GM23338 (cell line): ENCODE data around the gene TMEM114. TPM values are rescaled to one million over a fixed set of nuclear protein-coding genes. Genes with fewer than 3 reads are reported as not detected.

ENCODE experiments used
- ATAC-seq: fragments of 200-7000 bp; cut with Tn5 transposase; 3 replicates; pipeline ENCODE4 v1.9.1; 2020
- DNase-seq: peaks from one replicate; pipeline ENCODE4 v3.0.0-alpha.2; 2015; ENCODE audit warnings: low spot score
- H2AFZ ChIP-seq: fragments of 200-600 bp; sonication (generic); 2 replicates; pipeline ENCODE4 v1.8.0; 2016; ENCODE audit warnings: antibody characterized with exemption, mild to moderate bottlenecking, moderate library complexity
- H3F3A ChIP-seq: fragments of 200-600 bp; sonication (generic); replicated peaks from 2 replicates; pipeline ENCODE4 v1.8.0; 2017; ENCODE audit warnings: antibody characterized with exemption, mixed run types, low read depth
- H3K27ac ChIP-seq: fragments of 200-600 bp; sonication (generic); 2 replicates; pipeline ENCODE4 v1.6.1; 2016; ENCODE audit warnings: low read depth
- H3K27me3 ChIP-seq: fragments of 200-600 bp; sonication (generic); 2 replicates; pipeline ENCODE4 v1.8.0; 2016; ENCODE audit warnings: mild to moderate bottlenecking, mixed run types, moderate library complexity; ENCODE audit not compliant: insufficient read depth
- H3K36me3 ChIP-seq: fragments of 200-600 bp; sonication (generic); 2 replicates; pipeline ENCODE4 v1.8.0; 2016; ENCODE audit warnings: mild to moderate bottlenecking; ENCODE audit not compliant: insufficient read depth
- H3K4me1 ChIP-seq: fragments of 200-600 bp; sonication (generic); 2 replicates; pipeline ENCODE4 v1.8.0; 2016; ENCODE audit warnings: mild to moderate bottlenecking, moderate library complexity; ENCODE audit not compliant: insufficient read depth
- H3K4me2 ChIP-seq: fragments of 200-600 bp; sonication (generic); 2 replicates; pipeline ENCODE4 v1.7.1; 2017; ENCODE audit warnings: mixed run types
- H3K4me3 ChIP-seq: fragments of 200-600 bp; sonication (generic); 2 replicates; pipeline ENCODE4 v1.6.1; 2016; ENCODE audit warnings: mixed run types
- H3K79me2 ChIP-seq: fragments of 200-600 bp; sonication (generic); replicated peaks from 2 replicates; pipeline ENCODE4 v1.8.0; 2017; ENCODE audit warnings: mild to moderate bottlenecking; ENCODE audit not compliant: insufficient read depth
- H3K9me2 ChIP-seq: fragments of 200-600 bp; sonication (generic); 2 replicates; pipeline ENCODE4 v1.8.0; 2017; ENCODE audit not compliant: insufficient read depth
- H4K20me1 ChIP-seq: fragments of 200-600 bp; sonication (generic); replicated peaks from 2 replicates; pipeline ENCODE4 v1.8.0; 2017; ENCODE audit warnings: mild to moderate bottlenecking; ENCODE audit not compliant: insufficient read depth
- H3K27ac Mint-ChIP-seq: 2 replicates; pipeline ENCODE4 v1.8.0; 2020; ENCODE audit warnings: inconsistent platforms, mild to moderate bottlenecking, moderate library complexity, mixed read lengths
- H3K27me3 Mint-ChIP-seq: 3 replicates; pipeline ENCODE4 v1.8.0; 2022; ENCODE audit warnings: low read depth, mild to moderate bottlenecking, moderate library complexity, mixed read lengths, inconsistent platforms; ENCODE audit not compliant: insufficient read depth, poor library complexity
- H3K36me3 Mint-ChIP-seq: 3 replicates; pipeline ENCODE4 v1.8.0; 2021; ENCODE audit warnings: low read depth, mild to moderate bottlenecking, inconsistent platforms, moderate library complexity, mixed read lengths
- H3K4me1 Mint-ChIP-seq: 3 replicates; pipeline ENCODE4 v1.8.0; 2020; ENCODE audit warnings: mild to moderate bottlenecking, inconsistent platforms, mixed read lengths
- H3K4me3 Mint-ChIP-seq: 3 replicates; pipeline ENCODE4 v1.8.0; 2021; ENCODE audit warnings: moderate library complexity, mild to moderate bottlenecking, inconsistent platforms, mixed read lengths
- H3K9me3 Mint-ChIP-seq: 3 replicates; pipeline ENCODE4 v1.8.0; 2020; ENCODE audit warnings: moderate library complexity, mild to moderate bottlenecking, inconsistent platforms, mixed read lengths
- CREB1 ChIP-seq: fragments of 250-450 bp; sonication (Bioruptor Pico); IDR thresholded peaks from 2 replicates; pipeline ENCODE4 v1.5.0; 2020; ENCODE audit warnings: low read depth, mild to moderate bottlenecking, moderate library complexity
- CTCF ChIP-seq, 2 experiments: fragments of 200-600 bp in 1 of 2; sonication (generic) in 1 of 2; conservative IDR thresholded peaks; 2 replicates each; pipeline versions ENCODE4 v1.5.1 to v1.6.1; 2016 to 2017; ENCODE audit warnings: antibody characterized with exemption in 2 of 2, low read depth in 2 of 2, mild to moderate bottlenecking in 2 of 2, moderate library complexity in 1 of 2
- EZH2 ChIP-seq: fragments of 200-600 bp; sonication (generic); IDR thresholded peaks from one replicate; pipeline ENCODE4 v1.8.0; 2017; ENCODE audit warnings: antibody characterized with exemption, mild to moderate bottlenecking, low read depth; ENCODE audit not compliant: unreplicated experiment
- EZH2phosphoT487 ChIP-seq: fragments of 200-600 bp; sonication (generic); IDR thresholded peaks from one replicate; pipeline ENCODE4 v1.8.1; 2018; ENCODE audit warnings: antibody characterized with exemption; ENCODE audit not compliant: unreplicated experiment
- NANOG ChIP-seq: IDR thresholded peaks from 2 replicates; pipeline ENCODE4 v1.6.1; 2016; ENCODE audit warnings: antibody characterized with exemption, borderline replicate concordance
- POLR2AphosphoS5 ChIP-seq: IDR thresholded peaks from 2 replicates; pipeline ENCODE4 v1.6.1; 2016; ENCODE audit warnings: antibody characterized with exemption, low read depth
- STAT1 ChIP-seq: IDR thresholded peaks from one replicate; pipeline ENCODE4 v1.6.1; 2016; ENCODE audit warnings: antibody characterized with exemption; ENCODE audit not compliant: unreplicated experiment
- ZNF114 ChIP-seq: fragments of 250-450 bp; sonication (Bioruptor Pico); IDR thresholded peaks from 2 replicates; pipeline ENCODE4 v1.5.0; 2020; ENCODE audit warnings: mild to moderate bottlenecking, moderate library complexity
- ZNF331 ChIP-seq: fragments of 250-450 bp; sonication (Bioruptor Pico); IDR thresholded peaks from 2 replicates; pipeline ENCODE4 v1.5.0; 2020; ENCODE audit warnings: low read depth, mild to moderate bottlenecking, moderate library complexity
- polyA plus RNA-seq: library from polyadenylated mRNA; unstranded; fragments of >200 nt; fragmentation: Nextera tagmentation; extraction: Ambion mirVana; gene quantifications from 2 replicates; pipeline ENCODE4 v1.2.1, GENCODE V29; 2016
- total RNA-seq: library from RNA; depleted of rRNA; stranded (reverse); fragments of >200 nt; shearing (Covaris generic); gene quantifications from 2 replicates; pipeline ENCODE4 v1.2.3, GENCODE V29; 2014
- TF ChIP-seq, protein P1 (sequence below): IDR thresholded peaks from one replicate; pipeline ENCODE4 v1.6.1; 2018; ENCODE audit warnings: antibody characterized with exemption; ENCODE audit not compliant: unreplicated experiment
- TF ChIP-seq, protein P2 (sequence below): fragments of 250-450 bp; sonication (Bioruptor Pico); IDR thresholded peaks from 2 replicates; pipeline ENCODE4 v1.5.0; 2020; ENCODE audit warnings: mild to moderate bottlenecking, moderate library complexity
- TF ChIP-seq, protein P3 (sequence below): IDR thresholded peaks from 2 replicates; pipeline ENCODE4 v1.6.1; 2016; ENCODE audit warnings: antibody characterized with exemption

Gene TMEM114
- total and polyA plus RNA-seq, 2 experiments from 2014 or later = 0.47 to 0.52 TPM

DNA sequence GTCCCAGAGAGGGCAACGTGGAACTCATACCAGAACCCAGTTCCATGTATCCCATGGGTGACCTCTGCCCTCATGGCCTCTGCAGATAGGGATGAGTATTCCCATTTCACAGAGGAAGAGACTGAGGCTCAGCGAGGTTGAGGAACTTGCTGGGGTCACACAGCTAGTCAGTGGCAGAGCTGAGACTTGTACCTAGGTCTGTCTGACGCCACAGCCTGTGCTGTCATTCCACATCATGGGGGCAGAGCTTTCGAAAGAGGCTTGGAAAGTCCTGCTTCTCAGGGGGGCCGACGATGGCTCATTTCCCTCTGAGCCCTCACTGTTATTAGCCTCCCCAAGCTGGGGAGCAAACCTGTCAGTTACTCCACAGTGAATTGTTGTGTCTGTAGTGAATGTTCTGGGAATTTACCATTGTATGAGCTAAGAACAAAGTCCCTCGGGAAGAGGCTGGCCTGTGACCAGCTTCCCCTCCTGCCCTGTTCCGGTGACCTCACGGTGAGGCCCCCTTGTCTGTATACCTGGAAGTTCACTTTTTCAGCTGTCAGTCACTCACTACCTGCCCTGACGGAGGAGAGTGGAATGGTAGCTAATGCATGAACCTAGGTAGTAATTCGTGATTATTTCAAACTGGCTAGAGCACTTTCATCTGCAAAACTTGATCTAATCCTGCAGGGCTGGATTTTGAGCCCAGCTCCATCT, 40.1 kb upstream of the TMEM114 start:
- Histone ChIP-seq H3K4me3 (no peak overlapping the region), H3K79me2 (peaks cover 5% of the 10 kb centered on the region), H3F3A (0 out of 2 replicates have a peak, but pooled peaks cover 4% of the 10 kb centered on the region), H4K20me1 (peaks cover 24% of the 10 kb centered on the region), H3K36me3 (peaks cover 28% of the 10 kb centered on the region), H3K27ac (no peak overlapping the region), H3K4me1 (no peaks in the 10 kb centered on the region), H3K4me2 (no peak overlapping the region), H3K27me3 (no peaks in the 10 kb centered on the region), H3K9me2 (no peaks in the 10 kb centered on the region), H2AFZ (no peak overlapping the region)
- ATAC-seq = no peak
- no peak for DNase-seq
- no peaks in the 10 kb centered on the region; the same call in 1 of the 3 replicates for H3K9me3 Mint-ChIP-seq
- no peaks in the 10 kb centered on the region; the same call in 2 of the 3 replicates for H3K4me1 Mint-ChIP-seq
- H3K27me3 Mint-ChIP-seq = peaks cover 2% of the 10 kb centered on the region
- no peak overlapping the region for H3K27ac Mint-ChIP-seq
- H3K36me3 Mint-ChIP-seq = peaks cover 85% of the 10 kb centered on the region
- TF ChIP-seq EZH2phosphoT487 = no peak
- TF ChIP-seq CREB1 (CRISPR knock-in tag) = no peak
- TF ChIP-seq, protein P1, sequence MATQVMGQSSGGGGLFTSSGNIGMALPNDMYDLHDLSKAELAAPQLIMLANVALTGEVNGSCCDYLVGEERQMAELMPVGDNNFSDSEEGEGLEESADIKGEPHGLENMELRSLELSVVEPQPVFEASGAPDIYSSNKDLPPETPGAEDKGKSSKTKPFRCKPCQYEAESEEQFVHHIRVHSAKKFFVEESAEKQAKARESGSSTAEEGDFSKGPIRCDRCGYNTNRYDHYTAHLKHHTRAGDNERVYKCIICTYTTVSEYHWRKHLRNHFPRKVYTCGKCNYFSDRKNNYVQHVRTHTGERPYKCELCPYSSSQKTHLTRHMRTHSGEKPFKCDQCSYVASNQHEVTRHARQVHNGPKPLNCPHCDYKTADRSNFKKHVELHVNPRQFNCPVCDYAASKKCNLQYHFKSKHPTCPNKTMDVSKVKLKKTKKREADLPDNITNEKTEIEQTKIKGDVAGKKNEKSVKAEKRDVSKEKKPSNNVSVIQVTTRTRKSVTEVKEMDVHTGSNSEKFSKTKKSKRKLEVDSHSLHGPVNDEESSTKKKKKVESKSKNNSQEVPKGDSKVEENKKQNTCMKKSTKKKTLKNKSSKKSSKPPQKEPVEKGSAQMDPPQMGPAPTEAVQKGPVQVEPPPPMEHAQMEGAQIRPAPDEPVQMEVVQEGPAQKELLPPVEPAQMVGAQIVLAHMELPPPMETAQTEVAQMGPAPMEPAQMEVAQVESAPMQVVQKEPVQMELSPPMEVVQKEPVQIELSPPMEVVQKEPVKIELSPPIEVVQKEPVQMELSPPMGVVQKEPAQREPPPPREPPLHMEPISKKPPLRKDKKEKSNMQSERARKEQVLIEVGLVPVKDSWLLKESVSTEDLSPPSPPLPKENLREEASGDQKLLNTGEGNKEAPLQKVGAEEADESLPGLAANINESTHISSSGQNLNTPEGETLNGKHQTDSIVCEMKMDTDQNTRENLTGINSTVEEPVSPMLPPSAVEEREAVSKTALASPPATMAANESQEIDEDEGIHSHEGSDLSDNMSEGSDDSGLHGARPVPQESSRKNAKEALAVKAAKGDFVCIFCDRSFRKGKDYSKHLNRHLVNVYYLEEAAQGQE = no peak
- no peak for TF ChIP-seq ZNF331 (CRISPR knock-in tag)
- no peak for TF ChIP-seq POLR2AphosphoS5
- TF ChIP-seq, protein P2, sequence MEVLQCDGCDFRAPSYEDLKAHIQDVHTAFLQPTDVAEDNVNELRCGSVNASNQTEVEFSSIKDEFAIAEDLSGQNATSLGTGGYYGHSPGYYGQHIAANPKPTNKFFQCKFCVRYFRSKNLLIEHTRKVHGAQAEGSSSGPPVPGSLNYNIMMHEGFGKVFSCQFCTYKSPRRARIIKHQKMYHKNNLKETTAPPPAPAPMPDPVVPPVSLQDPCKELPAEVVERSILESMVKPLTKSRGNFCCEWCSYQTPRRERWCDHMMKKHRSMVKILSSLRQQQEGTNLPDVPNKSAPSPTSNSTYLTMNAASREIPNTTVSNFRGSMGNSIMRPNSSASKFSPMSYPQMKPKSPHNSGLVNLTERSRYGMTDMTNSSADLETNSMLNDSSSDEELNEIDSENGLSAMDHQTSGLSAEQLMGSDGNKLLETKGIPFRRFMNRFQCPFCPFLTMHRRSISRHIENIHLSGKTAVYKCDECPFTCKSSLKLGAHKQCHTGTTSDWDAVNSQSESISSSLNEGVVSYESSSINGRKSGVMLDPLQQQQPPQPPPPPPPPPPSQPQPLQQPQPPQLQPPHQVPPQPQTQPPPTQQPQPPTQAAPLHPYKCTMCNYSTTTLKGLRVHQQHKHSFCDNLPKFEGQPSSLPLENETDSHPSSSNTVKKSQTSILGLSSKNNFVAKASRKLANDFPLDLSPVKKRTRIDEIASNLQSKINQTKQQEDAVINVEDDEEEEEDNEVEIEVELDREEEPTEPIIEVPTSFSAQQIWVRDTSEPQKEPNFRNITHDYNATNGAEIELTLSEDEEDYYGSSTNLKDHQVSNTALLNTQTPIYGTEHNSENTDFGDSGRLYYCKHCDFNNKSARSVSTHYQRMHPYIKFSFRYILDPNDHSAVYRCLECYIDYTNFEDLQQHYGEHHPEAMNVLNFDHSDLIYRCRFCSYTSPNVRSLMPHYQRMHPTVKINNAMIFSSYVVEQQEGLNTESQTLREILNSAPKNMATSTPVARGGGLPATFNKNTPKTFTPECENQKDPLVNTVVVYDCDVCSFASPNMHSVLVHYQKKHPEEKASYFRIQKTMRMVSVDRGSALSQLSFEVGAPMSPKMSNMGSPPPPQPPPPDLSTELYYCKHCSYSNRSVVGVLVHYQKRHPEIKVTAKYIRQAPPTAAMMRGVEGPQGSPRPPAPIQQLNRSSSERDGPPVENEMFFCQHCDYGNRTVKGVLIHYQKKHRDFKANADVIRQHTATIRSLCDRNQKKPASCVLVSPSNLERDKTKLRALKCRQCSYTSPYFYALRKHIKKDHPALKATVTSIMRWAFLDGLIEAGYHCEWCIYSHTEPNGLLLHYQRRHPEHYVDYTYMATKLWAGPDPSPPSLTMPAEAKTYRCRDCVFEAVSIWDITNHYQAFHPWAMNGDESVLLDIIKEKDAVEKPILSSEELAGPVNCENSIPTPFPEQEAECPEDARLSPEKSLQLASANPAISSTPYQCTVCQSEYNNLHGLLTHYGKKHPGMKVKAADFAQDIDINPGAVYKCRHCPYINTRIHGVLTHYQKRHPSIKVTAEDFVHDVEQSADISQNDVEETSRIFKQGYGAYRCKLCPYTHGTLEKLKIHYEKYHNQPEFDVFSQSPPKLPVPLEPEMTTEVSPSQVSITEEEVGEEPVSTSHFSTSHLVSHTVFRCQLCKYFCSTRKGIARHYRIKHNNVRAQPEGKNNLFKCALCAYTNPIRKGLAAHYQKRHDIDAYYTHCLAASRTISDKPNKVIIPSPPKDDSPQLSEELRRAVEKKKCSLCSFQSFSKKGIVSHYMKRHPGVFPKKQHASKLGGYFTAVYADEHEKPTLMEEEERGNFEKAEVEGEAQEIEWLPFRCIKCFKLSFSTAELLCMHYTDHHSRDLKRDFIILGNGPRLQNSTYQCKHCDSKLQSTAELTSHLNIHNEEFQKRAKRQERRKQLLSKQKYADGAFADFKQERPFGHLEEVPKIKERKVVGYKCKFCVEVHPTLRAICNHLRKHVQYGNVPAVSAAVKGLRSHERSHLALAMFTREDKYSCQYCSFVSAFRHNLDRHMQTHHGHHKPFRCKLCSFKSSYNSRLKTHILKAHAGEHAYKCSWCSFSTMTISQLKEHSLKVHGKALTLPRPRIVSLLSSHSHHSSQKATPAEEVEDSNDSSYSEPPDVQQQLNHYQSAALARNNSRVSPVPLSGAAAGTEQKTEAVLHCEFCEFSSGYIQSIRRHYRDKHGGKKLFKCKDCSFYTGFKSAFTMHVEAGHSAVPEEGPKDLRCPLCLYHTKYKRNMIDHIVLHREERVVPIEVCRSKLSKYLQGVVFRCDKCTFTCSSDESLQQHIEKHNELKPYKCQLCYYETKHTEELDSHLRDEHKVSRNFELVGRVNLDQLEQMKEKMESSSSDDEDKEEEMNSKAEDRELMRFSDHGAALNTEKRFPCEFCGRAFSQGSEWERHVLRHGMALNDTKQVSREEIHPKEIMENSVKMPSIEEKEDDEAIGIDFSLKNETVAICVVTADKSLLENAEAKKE = no peak
- no peak for TF ChIP-seq EZH2
- TF ChIP-seq STAT1 = no peak
- TF ChIP-seq NANOG = no peak
- TF ChIP-seq, protein P3, sequence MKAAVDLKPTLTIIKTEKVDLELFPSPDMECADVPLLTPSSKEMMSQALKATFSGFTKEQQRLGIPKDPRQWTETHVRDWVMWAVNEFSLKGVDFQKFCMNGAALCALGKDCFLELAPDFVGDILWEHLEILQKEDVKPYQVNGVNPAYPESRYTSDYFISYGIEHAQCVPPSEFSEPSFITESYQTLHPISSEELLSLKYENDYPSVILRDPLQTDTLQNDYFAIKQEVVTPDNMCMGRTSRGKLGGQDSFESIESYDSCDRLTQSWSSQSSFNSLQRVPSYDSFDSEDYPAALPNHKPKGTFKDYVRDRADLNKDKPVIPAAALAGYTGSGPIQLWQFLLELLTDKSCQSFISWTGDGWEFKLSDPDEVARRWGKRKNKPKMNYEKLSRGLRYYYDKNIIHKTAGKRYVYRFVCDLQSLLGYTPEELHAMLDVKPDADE = no peak
- no peak for TF ChIP-seq ZNF114 (CRISPR knock-in tag)
- TF ChIP-seq CTCF (conservative IDR thresholded peaks at IDR 0.05; ENCODE audit: low read depth in 2 of 2) = no peak
- H3K4me3 Mint-ChIP-seq = no peak overlapping the region
